HepG2 (cell line): ENCODE measurements around the gene MECR. TPM values are rescaled to one million over a fixed set of nuclear protein-coding genes. Genes with fewer than 3 reads are reported as not detected.

Experiments used
- AKNA ChIP-seq: sonication (generic); formaldehyde crosslinking; IDR thresholded peaks from 2 replicates; pipeline ENCODE4 v1.4.0; 2020; ENCODE audit warnings: missing genetic modification reagents, borderline replicate concordance
- IRF2 ChIP-seq: IDR thresholded peaks from 2 replicates; pipeline ENCODE4 v1.6.1; 2018; ENCODE audit warnings: missing genetic modification reagents, missing compliant biosample characterization
- PAF1 ChIP-seq: IDR thresholded peaks from 2 replicates; pipeline ENCODE4 v1.6.1; 2016; ENCODE audit warnings: missing genetic modification reagents, missing compliant biosample characterization
- RCOR2 ChIP-seq: IDR thresholded peaks from 2 replicates; pipeline ENCODE4 v1.6.1; 2016; ENCODE audit warnings: missing biosample characterization, missing genetic modification reagents
- SNRNP70 ChIP-seq: fragments of 200-400 bp; formaldehyde crosslinking; IDR thresholded peaks from 2 replicates; pipeline ENCODE4 v1.6.1; 2017; ENCODE audit warnings: mild to moderate bottlenecking, low read depth, low read length, moderate library complexity
- SPEN ChIP-seq: sonication (generic); formaldehyde crosslinking; IDR thresholded peaks from 2 replicates; pipeline ENCODE4 v1.5.1; 2020; ENCODE audit warnings: low read depth, mild to moderate bottlenecking, missing genetic modification reagents
- ZMYM3 ChIP-seq: sonication (generic); formaldehyde crosslinking; IDR thresholded peaks from 2 replicates; pipeline ENCODE4 v1.5.1; 2020; ENCODE audit warnings: mild to moderate bottlenecking, missing genetic modification reagents
- ZNF83 ChIP-seq: sonication (generic); formaldehyde crosslinking; IDR thresholded peaks from 2 replicates; pipeline ENCODE4 v1.4.0; 2020; ENCODE audit warnings: missing genetic modification reagents, mild to moderate bottlenecking, borderline replicate concordance
- polyA plus RNA-seq, 8 experiments: library from polyadenylated mRNA; depleted of rRNA in 3 of 8; stranded (reverse) in 7 of 8; unstranded in 1 of 8; fragments of >200 nt; fragmentation: Illumina TruSeq in 4 of 8; extraction: Trizol in 4 of 8; gene quantifications; 2 replicates each; pipeline versions ENCODE4 v1.2.1 to v1.2.3, GENCODE V29; 2011 to 2016; ENCODE audit warnings: low read depth in 4 of 8, missing spikeins in 1 of 8, mixed read lengths in 1 of 8; ENCODE audit not compliant: insufficient read depth in 1 of 8
- total RNA-seq, 5 experiments: library from RNA; depleted of rRNA; stranded (reverse); fragments of >200 nt; fragmentation: Illumina TruSeq; extraction: Trizol; gene quantifications; 2 replicates each; pipeline ENCODE4 v1.2.3, GENCODE V29; 2016; ENCODE audit warnings: low read depth in 1 of 5
- TF ChIP-seq, protein P1 (sequence below): sonication (generic); formaldehyde crosslinking; IDR thresholded peaks from 2 replicates; pipeline ENCODE4 v1.5.0; 2020; ENCODE audit warnings: missing genetic modification reagents, mild to moderate bottlenecking, borderline replicate concordance
- TF ChIP-seq, protein P2 (sequence below): sonication (generic); formaldehyde crosslinking; IDR thresholded peaks from 2 replicates; pipeline ENCODE4 v1.4.0; 2020; ENCODE audit warnings: low read depth, mild to moderate bottlenecking, missing genetic modification reagents
- TF ChIP-seq, protein P3 (sequence below), 2 experiments: fragments of 450-650 bp in 1 of 2; sonication (generic) in 1 of 2; formaldehyde crosslinking in 1 of 2; IDR thresholded peaks; 2 replicates each; pipeline versions ENCODE4 v1.6.1 to v1.8.0; 2016 to 2022; ENCODE audit warnings: antibody characterized with exemption in 1 of 2, mild to moderate bottlenecking in 1 of 2, missing genetic modification reagents in 1 of 2

MECR gene
- total and polyA plus RNA-seq, 2 of the 13 experiments (the other 11 are each of a cell fraction or from before 2014, with no cell fraction given): 18.8 to 24.9 TPM

DNA sequence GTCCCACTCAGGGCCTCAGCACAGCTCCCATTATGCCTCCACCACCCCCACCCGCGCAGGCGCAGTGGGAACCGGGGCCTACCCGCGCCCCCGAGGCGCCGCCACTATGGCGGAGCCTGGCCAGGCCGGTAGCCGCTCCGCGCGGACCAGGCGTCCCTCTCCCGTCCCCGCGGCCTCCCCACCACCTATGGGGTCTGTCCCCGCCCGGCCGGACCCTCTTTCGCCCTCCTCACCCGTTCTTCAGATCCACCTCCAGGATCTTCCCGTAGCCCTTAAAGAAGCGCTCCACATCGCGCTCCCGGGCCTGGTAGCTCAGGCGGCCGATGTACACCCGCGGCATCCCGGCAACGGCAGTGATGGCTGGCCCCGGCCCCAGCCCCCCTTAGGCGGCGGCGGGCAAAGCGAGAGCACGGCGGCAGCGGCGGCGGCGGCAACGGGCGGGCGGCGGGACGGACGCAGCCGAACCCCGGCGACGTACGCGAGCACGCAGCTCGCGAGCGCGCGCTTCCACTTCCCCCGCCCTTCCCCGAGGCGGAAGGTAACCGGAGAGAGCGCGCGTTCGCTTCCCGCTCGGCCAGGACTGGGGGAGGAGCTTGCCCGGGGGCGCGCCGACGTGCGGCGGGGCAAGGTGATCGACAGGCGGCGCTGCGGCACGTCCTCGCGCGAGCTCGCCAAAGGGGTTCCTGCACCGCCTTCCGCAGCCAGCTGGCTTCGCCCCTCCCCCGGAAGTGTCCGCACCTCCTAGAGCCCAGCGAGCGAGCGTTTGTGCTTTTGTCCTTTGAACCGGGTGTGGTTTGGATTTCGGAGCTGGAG is 49.1 kb downstream of the MECR start, which contains the start of gene SRSF4 (continued):
- no peak for TF ChIP-seq AKNA
- TF ChIP-seq PAF1: no peak
- TF ChIP-seq SPEN (CRISPR knock-in tag): peak; percentile 94
- TF ChIP-seq, protein P1, sequence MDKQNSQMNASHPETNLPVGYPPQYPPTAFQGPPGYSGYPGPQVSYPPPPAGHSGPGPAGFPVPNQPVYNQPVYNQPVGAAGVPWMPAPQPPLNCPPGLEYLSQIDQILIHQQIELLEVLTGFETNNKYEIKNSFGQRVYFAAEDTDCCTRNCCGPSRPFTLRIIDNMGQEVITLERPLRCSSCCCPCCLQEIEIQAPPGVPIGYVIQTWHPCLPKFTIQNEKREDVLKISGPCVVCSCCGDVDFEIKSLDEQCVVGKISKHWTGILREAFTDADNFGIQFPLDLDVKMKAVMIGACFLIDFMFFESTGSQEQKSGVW (CRISPR knock-in tag): no peak; the same call in 1 of the 2 replicates
- TF ChIP-seq, protein P2, sequence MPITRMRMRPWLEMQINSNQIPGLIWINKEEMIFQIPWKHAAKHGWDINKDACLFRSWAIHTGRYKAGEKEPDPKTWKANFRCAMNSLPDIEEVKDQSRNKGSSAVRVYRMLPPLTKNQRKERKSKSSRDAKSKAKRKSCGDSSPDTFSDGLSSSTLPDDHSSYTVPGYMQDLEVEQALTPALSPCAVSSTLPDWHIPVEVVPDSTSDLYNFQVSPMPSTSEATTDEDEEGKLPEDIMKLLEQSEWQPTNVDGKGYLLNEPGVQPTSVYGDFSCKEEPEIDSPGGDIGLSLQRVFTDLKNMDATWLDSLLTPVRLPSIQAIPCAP: no peak
- TF ChIP-seq, protein P3, sequence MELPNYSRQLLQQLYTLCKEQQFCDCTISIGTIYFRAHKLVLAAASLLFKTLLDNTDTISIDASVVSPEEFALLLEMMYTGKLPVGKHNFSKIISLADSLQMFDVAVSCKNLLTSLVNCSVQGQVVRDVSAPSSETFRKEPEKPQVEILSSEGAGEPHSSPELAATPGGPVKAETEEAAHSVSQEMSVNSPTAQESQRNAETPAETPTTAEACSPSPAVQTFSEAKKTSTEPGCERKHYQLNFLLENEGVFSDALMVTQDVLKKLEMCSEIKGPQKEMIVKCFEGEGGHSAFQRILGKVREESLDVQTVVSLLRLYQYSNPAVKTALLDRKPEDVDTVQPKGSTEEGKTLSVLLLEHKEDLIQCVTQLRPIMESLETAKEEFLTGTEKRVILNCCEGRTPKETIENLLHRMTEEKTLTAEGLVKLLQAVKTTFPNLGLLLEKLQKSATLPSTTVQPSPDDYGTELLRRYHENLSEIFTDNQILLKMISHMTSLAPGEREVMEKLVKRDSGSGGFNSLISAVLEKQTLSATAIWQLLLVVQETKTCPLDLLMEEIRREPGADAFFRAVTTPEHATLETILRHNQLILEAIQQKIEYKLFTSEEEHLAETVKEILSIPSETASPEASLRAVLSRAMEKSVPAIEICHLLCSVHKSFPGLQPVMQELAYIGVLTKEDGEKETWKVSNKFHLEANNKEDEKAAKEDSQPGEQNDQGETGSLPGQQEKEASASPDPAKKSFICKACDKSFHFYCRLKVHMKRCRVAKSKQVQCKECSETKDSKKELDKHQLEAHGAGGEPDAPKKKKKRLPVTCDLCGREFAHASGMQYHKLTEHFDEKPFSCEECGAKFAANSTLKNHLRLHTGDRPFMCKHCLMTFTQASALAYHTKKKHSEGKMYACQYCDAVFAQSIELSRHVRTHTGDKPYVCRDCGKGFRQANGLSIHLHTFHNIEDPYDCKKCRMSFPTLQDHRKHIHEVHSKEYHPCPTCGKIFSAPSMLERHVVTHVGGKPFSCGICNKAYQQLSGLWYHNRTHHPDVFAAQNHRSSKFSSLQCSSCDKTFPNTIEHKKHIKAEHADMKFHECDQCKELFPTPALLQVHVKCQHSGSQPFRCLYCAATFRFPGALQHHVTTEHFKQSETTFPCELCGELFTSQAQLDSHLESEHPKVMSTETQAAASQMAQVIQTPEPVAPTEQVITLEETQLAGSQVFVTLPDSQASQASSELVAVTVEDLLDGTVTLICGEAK (IDR thresholded peaks at IDR 0.05): no peak
- TF ChIP-seq, protein P3 (CRISPR knock-in tag; IDR thresholded peaks at IDR 0.05): no peak
- peak; percentile 79 for TF ChIP-seq IRF2
- no peak; the same call in 1 of the 2 replicates for TF ChIP-seq RCOR2 (CRISPR knock-in tag)
- TF ChIP-seq ZNF83 (CRISPR knock-in tag): no peak
- no peak for TF ChIP-seq SNRNP70
- 0 out of 2 replicates have a peak, but pooled peaks have one; percentile 43 for TF ChIP-seq ZMYM3 (CRISPR knock-in tag)
